Activated T-helper 17 cell treated with anti-CD3 and anti-CD28 coated beads, Interleukin-2, amount 50 U/mL, for 72 hours (primary cell): Measurements from ENCODE around the gene THSD7B. TPM values are rescaled to one million over a fixed set of nuclear protein-coding genes. Genes with fewer than 3 reads are reported as not detected.

Source experiments
- ATAC-seq: fragments of 150-1000 bp; cut with Tn5 transposase; replicated peaks from 2 replicates; pipeline ENCODE4 v1.10.0; 2021; ENCODE audit warnings: mild to moderate bottlenecking, moderate library complexity
- H3K27ac Mint-ChIP-seq: one replicate; pipeline ENCODE4 v1.8.0; 2022; ENCODE audit warnings: mixed read lengths
- H3K27me3 Mint-ChIP-seq: one replicate; pipeline ENCODE4 v1.8.0; 2022; ENCODE audit warnings: mixed read lengths
- H3K36me3 Mint-ChIP-seq: one replicate; pipeline ENCODE4 v1.8.0; 2022; ENCODE audit warnings: low read depth, mild to moderate bottlenecking, mixed read lengths
- H3K4me1 Mint-ChIP-seq: one replicate; pipeline ENCODE4 v1.8.0; 2022; ENCODE audit warnings: mixed read lengths
- H3K4me3 Mint-ChIP-seq: one replicate; pipeline ENCODE4 v1.8.0; 2022; ENCODE audit warnings: mild to moderate bottlenecking, mixed read lengths
- H3K9me3 Mint-ChIP-seq: one replicate; pipeline ENCODE4 v1.8.0; 2022; ENCODE audit warnings: mixed read lengths
- total RNA-seq, 2 donors: library from RNA; stranded (reverse); gene quantifications; one replicate each; pipeline ENCODE4 v1.2.3, GENCODE V29; 2022

The THSD7B gene
- total RNA-seq, 2 donors from 2014 or later = 0.05 TPM; not detected in 1

GRCh38 chr2:137155356-137156104 is 390.2 kb downstream of the THSD7B start:
- Mint-ChIP-seq H3K4me1 (no peaks in the 10 kb centered on the region), H3K36me3 (no peaks in the 10 kb centered on the region), H3K4me3 (no peak overlapping the region), H3K27ac (no peak overlapping the region), H3K9me3 (no peaks in the 10 kb centered on the region), H3K27me3 (no peaks in the 10 kb centered on the region)
- no peak for ATAC-seq

- H3K4me3 Mint-ChIP-seq = no peak overlapping the region
- ATAC-seq = no peak
- no peaks in the 10 kb centered on the region for H3K9me3 Mint-ChIP-seq
- no peaks in the 10 kb centered on the region for H3K4me1 Mint-ChIP-seq
- H3K27me3 Mint-ChIP-seq = no peaks in the 10 kb centered on the region
- H3K27ac Mint-ChIP-seq = no peak overlapping the region
- no peaks in the 10 kb centered on the region for H3K36me3 Mint-ChIP-seq
Observed at GRCh38 chr2:137156221-137156844, 391.0 kb downstream of the THSD7B start.

- Mint-ChIP-seq H3K4me1 (no peaks in the 10 kb centered on the region), H3K36me3 (no peaks in the 10 kb centered on the region), H3K27ac (no peak overlapping the region), H3K9me3 (no peaks in the 10 kb centered on the region), H3K4me3 (no peak overlapping the region), H3K27me3 (no peaks in the 10 kb centered on the region)
- no peak for ATAC-seq
Observed at GRCh38 chr2:137157851-137158250, 392.5 kb downstream of the THSD7B start.

- no peaks in the 10 kb centered on the region for H3K36me3 Mint-ChIP-seq
- H3K4me3 Mint-ChIP-seq = no peak overlapping the region
- no peaks in the 10 kb centered on the region for H3K4me1 Mint-ChIP-seq
- ATAC-seq = no peak
- H3K27ac Mint-ChIP-seq = no peak overlapping the region
- peaks cover 4% of the 10 kb centered on the region for H3K9me3 Mint-ChIP-seq
- no peaks in the 10 kb centered on the region for H3K27me3 Mint-ChIP-seq
Observed at GRCh38 chr2:137161250-137161649, 395.9 kb downstream of the THSD7B start.

GRCh38 chr2:137165968-137166367 is 400.6 kb downstream of the THSD7B start:
- H3K36me3 Mint-ChIP-seq = no peaks in the 10 kb centered on the region
- H3K27me3 Mint-ChIP-seq = no peaks in the 10 kb centered on the region
- no peaks in the 10 kb centered on the region for H3K4me1 Mint-ChIP-seq
- no peak overlapping the region for H3K27ac Mint-ChIP-seq
- no peak overlapping the region for H3K4me3 Mint-ChIP-seq
- no peak for ATAC-seq
- peaks cover 4% of the 10 kb centered on the region for H3K9me3 Mint-ChIP-seq

GRCh38 chr2:137167651-137168050 is 402.3 kb downstream of the THSD7B start:
- no peaks in the 10 kb centered on the region for H3K4me1 Mint-ChIP-seq
- no peaks in the 10 kb centered on the region for H3K27me3 Mint-ChIP-seq
- no peak overlapping the region for H3K27ac Mint-ChIP-seq
- peaks cover 4% of the 10 kb centered on the region for H3K9me3 Mint-ChIP-seq
- no peak overlapping the region for H3K4me3 Mint-ChIP-seq
- no peak for ATAC-seq
- H3K36me3 Mint-ChIP-seq = no peaks in the 10 kb centered on the region

GRCh38 chr2:137168552-137168951 is 403.2 kb downstream of the THSD7B start:
- no peak for ATAC-seq
- Mint-ChIP-seq H3K27me3 (no peaks in the 10 kb centered on the region), H3K36me3 (no peaks in the 10 kb centered on the region), H3K4me3 (no peak overlapping the region), H3K4me1 (no peaks in the 10 kb centered on the region), H3K27ac (no peak overlapping the region), H3K9me3 (peaks cover 4% of the 10 kb centered on the region)

- no peaks in the 10 kb centered on the region for H3K36me3 Mint-ChIP-seq
- no peak for ATAC-seq
- H3K27me3 Mint-ChIP-seq = no peaks in the 10 kb centered on the region
- H3K4me1 Mint-ChIP-seq = no peaks in the 10 kb centered on the region
- no peak overlapping the region for H3K27ac Mint-ChIP-seq
- no peak overlapping the region for H3K4me3 Mint-ChIP-seq
- H3K9me3 Mint-ChIP-seq = no peaks in the 10 kb centered on the region
Observed at GRCh38 chr2:137172162-137172561, 406.8 kb downstream of the THSD7B start.

- H3K9me3 Mint-ChIP-seq = no peaks in the 10 kb centered on the region
- no peaks in the 10 kb centered on the region for H3K36me3 Mint-ChIP-seq
- H3K4me1 Mint-ChIP-seq = no peaks in the 10 kb centered on the region
- H3K27ac Mint-ChIP-seq = no peak overlapping the region
- H3K27me3 Mint-ChIP-seq = no peaks in the 10 kb centered on the region
- no peak for ATAC-seq
- no peak overlapping the region for H3K4me3 Mint-ChIP-seq
Observed at GRCh38 chr2:137173463-137173862, 408.1 kb downstream of the THSD7B start.

- Mint-ChIP-seq H3K27ac (no peak overlapping the region), H3K9me3 (no peaks in the 10 kb centered on the region), H3K27me3 (no peaks in the 10 kb centered on the region), H3K36me3 (no peaks in the 10 kb centered on the region), H3K4me1 (no peaks in the 10 kb centered on the region), H3K4me3 (no peak overlapping the region)
- ATAC-seq = no peak
Observed at GRCh38 chr2:137175246-137175645, 409.9 kb downstream of the THSD7B start.

- no peak for ATAC-seq
Observed at GRCh38 chr2:137178951-137179377, 413.6 kb downstream of the THSD7B start.

GRCh38 chr2:137179542-137179941 is 414.2 kb downstream of the THSD7B start:
- Mint-ChIP-seq H3K4me3 (no peak overlapping the region), H3K27ac (no peak overlapping the region), H3K36me3 (no peaks in the 10 kb centered on the region), H3K27me3 (no peaks in the 10 kb centered on the region), H3K4me1 (no peaks in the 10 kb centered on the region), H3K9me3 (no peaks in the 10 kb centered on the region)
- ATAC-seq = no peak

More at GRCh38 chr2:137178951-137179377, 413.6 kb downstream of the THSD7B start:
- Mint-ChIP-seq H3K4me3 (no peak overlapping the region), H3K27ac (no peak overlapping the region), H3K9me3 (no peaks in the 10 kb centered on the region), H3K36me3 (no peaks in the 10 kb centered on the region), H3K27me3 (no peaks in the 10 kb centered on the region), H3K4me1 (no peaks in the 10 kb centered on the region)

- no peak overlapping the region for H3K4me3 Mint-ChIP-seq
Observed at GRCh38 chr2:137180012-137180411, 414.7 kb downstream of the THSD7B start.

GRCh38 chr2:137181370-137181769 is 416.0 kb downstream of the THSD7B start:
- ATAC-seq = no peak
- no peak overlapping the region for H3K27ac Mint-ChIP-seq
- H3K36me3 Mint-ChIP-seq = no peaks in the 10 kb centered on the region
- no peaks in the 10 kb centered on the region for H3K9me3 Mint-ChIP-seq
- H3K27me3 Mint-ChIP-seq = no peaks in the 10 kb centered on the region
- no peak overlapping the region for H3K4me3 Mint-ChIP-seq
- H3K4me1 Mint-ChIP-seq = no peaks in the 10 kb centered on the region

More at GRCh38 chr2:137180012-137180411, 414.7 kb downstream of the THSD7B start:
- no peaks in the 10 kb centered on the region for H3K9me3 Mint-ChIP-seq
- no peaks in the 10 kb centered on the region for H3K36me3 Mint-ChIP-seq
- ATAC-seq = no peak
- no peak overlapping the region for H3K27ac Mint-ChIP-seq
- H3K4me1 Mint-ChIP-seq = no peaks in the 10 kb centered on the region
- H3K27me3 Mint-ChIP-seq = no peaks in the 10 kb centered on the region

- no peaks in the 10 kb centered on the region for H3K27me3 Mint-ChIP-seq
- H3K4me3 Mint-ChIP-seq = no peak overlapping the region
- H3K36me3 Mint-ChIP-seq = no peaks in the 10 kb centered on the region
- no peaks in the 10 kb centered on the region for H3K9me3 Mint-ChIP-seq
- H3K27ac Mint-ChIP-seq = no peak overlapping the region
- ATAC-seq = no peak
- H3K4me1 Mint-ChIP-seq = no peaks in the 10 kb centered on the region
Observed at GRCh38 chr2:137182071-137182470, 416.7 kb downstream of the THSD7B start.
